Thyroid gland (tissue), 4 donors: ENCODE results near the gene PHF21A. TPM values are rescaled to one million over a fixed set of nuclear protein-coding genes. Genes with fewer than 3 reads are reported as not detected.

Experiments used
- DNase-seq, 2 donors: peaks; one replicate each; pipeline ENCODE4 v3.0.0-alpha.2; 2019
- H3K27ac ChIP-seq, 3 donors: fragments of 200-600 bp; sonication (generic); 1 replicate in 2 of 3; 2 replicates in 1 of 3; pipeline ENCODE4 v1.5.1; 2016 to 2019; ENCODE audit warnings: mild to moderate bottlenecking in 1 of 3, moderate library complexity in 1 of 3
- H3K27me3 ChIP-seq: fragments of 200-600 bp; sonication (generic); one replicate; pipeline ENCODE4 v1.5.1; 2019
- H3K36me3 ChIP-seq, 2 donors: fragments of 200-600 bp; sonication (generic); one replicate each; pipeline ENCODE4 v1.5.1; 2016 to 2019
- H3K4me1 ChIP-seq, 2 donors: fragments of 200-600 bp; sonication (generic); one replicate each; pipeline ENCODE4 v1.5.1; 2017 to 2019
- H3K4me3 ChIP-seq, 3 donors: fragments of 200-600 bp; sonication (generic); replicated peaks in 1 of 3; 1 replicate in 2 of 3; 2 replicates in 1 of 3; pipeline ENCODE4 v1.5.1; 2016; ENCODE audit warnings: mild to moderate bottlenecking in 1 of 3
- H3K9me3 ChIP-seq: fragments of 200-600 bp; sonication (generic); one replicate; pipeline ENCODE4 v1.5.1; 2017
- CTCF ChIP-seq, 6 experiments: fragments of 200-600 bp in 3 of 6; fragments of 450-650 bp in 3 of 6; sonication (generic) in 3 of 6; IDR thresholded peaks; one replicate each; pipeline ENCODE4 v1.5.1; 2016 to 2019; ENCODE audit warnings: antibody characterized with exemption in 6 of 6, mild to moderate bottlenecking in 2 of 6, inconsistent platforms in 1 of 6, moderate library complexity in 1 of 6
- POLR2A ChIP-seq, 2 donors: fragments of 450-650 bp; IDR thresholded peaks; one replicate each; pipeline ENCODE4 v1.6.1; 2017; ENCODE audit warnings: antibody characterized with exemption in 2 of 2, mild to moderate bottlenecking in 2 of 2, moderate library complexity in 1 of 2
- WGBS, 2 donors: methylation state at CpG; one replicate each; pipeline ENCODE4 v1.1.5; 2017; 5-methylcytosine and 5-hydroxymethylcytosine counted together
- intact Hi-C: fragments of 100-400 bp; cut with DNase I; formaldehyde crosslinking; loops from one replicate; pipeline ENCODE4 v1.15.1; 2023
- total RNA-seq, 4 donors: library from RNA; depleted of rRNA; stranded (reverse); fragments of >200 nt; gene quantifications; one replicate each; pipeline ENCODE4 v1.2.3, GENCODE V29; 2016

The PHF21A gene
- total RNA-seq, 4 donors from 2014 or later = 26.2 to 95.7 (median 64.0) TPM

GRCh38 chr11:46036969-46037368 lies 84.3 kb downstream of the PHF21A start:
- Histone ChIP-seq H3K4me1 (peaks cover 9 to 19% of the 10 kb centered on the region in 2 donors), H3K4me3 (no peak overlapping the region), H3K36me3 (no peaks in the 10 kb centered on the region), H3K27me3 (no peaks in the 10 kb centered on the region), H3K9me3 (no peaks in the 10 kb centered on the region), H3K27ac (no peak overlapping the region)
- no peak for DNase-seq
- 92 to 96% methylated on average over 2 of the region's 2 CpGs for WGBS, 2 donors
- intact Hi-C loops = no loop called here
- no peak for TF ChIP-seq POLR2A (IDR thresholded peaks at IDR 0.05)
- no peak for TF ChIP-seq CTCF (IDR thresholded peaks at IDR 0.05)

GRCh38 chr11:46036009-46036408 lies 85.2 kb downstream of the PHF21A start:
- WGBS, 2 donors = 97% methylated on average over 2 of the region's 2 CpGs
- intact Hi-C loops = no loop called here
- no peaks in the 10 kb centered on the region for H3K27me3 ChIP-seq
- DNase-seq = no peak
- H3K4me3 ChIP-seq = no peak overlapping the region
- no peak for TF ChIP-seq POLR2A (IDR thresholded peaks at IDR 0.05)
- TF ChIP-seq CTCF (IDR thresholded peaks at IDR 0.05) = no peak
- no peak overlapping the region for H3K27ac ChIP-seq
- H3K4me1 ChIP-seq = peaks cover 9 to 19% of the 10 kb centered on the region in 2 donors
- H3K36me3 ChIP-seq = no peaks in the 10 kb centered on the region
- H3K9me3 ChIP-seq = no peaks in the 10 kb centered on the region

GRCh38 chr11:46034041-46034440 lies 87.2 kb downstream of the PHF21A start:
- intact Hi-C loops = no loop called here
- TF ChIP-seq CTCF (IDR thresholded peaks at IDR 0.05) (no peak), POLR2A (IDR thresholded peaks at IDR 0.05) (no peak)
- H3K4me3 ChIP-seq = no peak overlapping the region

GRCh38 chr11:46026606-46027293 lies 94.5 kb downstream of the PHF21A start:
- no peak for TF ChIP-seq POLR2A (IDR thresholded peaks at IDR 0.05)
- TF ChIP-seq CTCF (IDR thresholded peaks at IDR 0.05) = no peak
- Histone ChIP-seq H3K4me3 (no peak overlapping the region), H3K27me3 (no peaks in the 10 kb centered on the region), H3K27ac (no peak overlapping the region), H3K36me3 (no peaks in the 10 kb centered on the region), H3K9me3 (no peaks in the 10 kb centered on the region), H3K4me1 (peaks cover 0 to 3% of the 10 kb centered on the region in 2 donors)
- intact Hi-C loops = no loop called here
- 80 to 86% methylated on average over 10 of the region's 10 CpGs for WGBS, 2 donors
- DNase-seq = no peak

More at GRCh38 chr11:46034041-46034440, 87.2 kb downstream of the PHF21A start:
- Histone ChIP-seq H3K27ac (no peak overlapping the region), H3K27me3 (no peaks in the 10 kb centered on the region), H3K36me3 (no peaks in the 10 kb centered on the region), H3K9me3 (no peaks in the 10 kb centered on the region), H3K4me1 (peaks cover 0 to under 1% of the 10 kb centered on the region in 2 donors)
- no peak for DNase-seq

GRCh38 chr11:46020084-46020599 lies 101.1 kb downstream of the PHF21A start:
- no peak for TF ChIP-seq POLR2A (IDR thresholded peaks at IDR 0.05)
- Histone ChIP-seq H3K27me3 (no peaks in the 10 kb centered on the region), H3K36me3 (no peaks in the 10 kb centered on the region), H3K4me1 (no peaks in the 10 kb centered on the region), H3K27ac (no peak overlapping the region), H3K9me3 (no peaks in the 10 kb centered on the region), H3K4me3 (no peak overlapping the region)
- DNase-seq = no peak
- intact Hi-C loops = no loop called here
- 95 to 96% methylated on average over 8 of the region's 8 CpGs for WGBS, 2 donors
